GM23338 (cell line): ENCODE measurements around the gene ALDH1A2. TPM values are rescaled to one million over a fixed set of nuclear protein-coding genes. Genes with fewer than 3 reads are reported as not detected.

Source experiments
- ATAC-seq: fragments of 200-7000 bp; cut with Tn5 transposase; 3 replicates; pipeline ENCODE4 v1.9.1; 2020
- DNase-seq: peaks from one replicate; pipeline ENCODE4 v3.0.0-alpha.2; 2015; ENCODE audit warnings: low spot score
- H2AFZ ChIP-seq: fragments of 200-600 bp; sonication (generic); 2 replicates; pipeline ENCODE4 v1.8.0; 2016; ENCODE audit warnings: antibody characterized with exemption, mild to moderate bottlenecking, moderate library complexity
- H3F3A ChIP-seq: fragments of 200-600 bp; sonication (generic); replicated peaks from 2 replicates; pipeline ENCODE4 v1.8.0; 2017; ENCODE audit warnings: antibody characterized with exemption, mixed run types, low read depth
- H3K27ac ChIP-seq: fragments of 200-600 bp; sonication (generic); 2 replicates; pipeline ENCODE4 v1.6.1; 2016; ENCODE audit warnings: low read depth
- H3K27me3 ChIP-seq: fragments of 200-600 bp; sonication (generic); 2 replicates; pipeline ENCODE4 v1.8.0; 2016; ENCODE audit warnings: mild to moderate bottlenecking, mixed run types, moderate library complexity; ENCODE audit not compliant: insufficient read depth
- H3K36me3 ChIP-seq: fragments of 200-600 bp; sonication (generic); 2 replicates; pipeline ENCODE4 v1.8.0; 2016; ENCODE audit warnings: mild to moderate bottlenecking; ENCODE audit not compliant: insufficient read depth
- H3K4me1 ChIP-seq: fragments of 200-600 bp; sonication (generic); 2 replicates; pipeline ENCODE4 v1.8.0; 2016; ENCODE audit warnings: mild to moderate bottlenecking, moderate library complexity; ENCODE audit not compliant: insufficient read depth
- H3K4me2 ChIP-seq: fragments of 200-600 bp; sonication (generic); 2 replicates; pipeline ENCODE4 v1.7.1; 2017; ENCODE audit warnings: mixed run types
- H3K4me3 ChIP-seq: fragments of 200-600 bp; sonication (generic); 2 replicates; pipeline ENCODE4 v1.6.1; 2016; ENCODE audit warnings: mixed run types
- H3K79me2 ChIP-seq: fragments of 200-600 bp; sonication (generic); replicated peaks from 2 replicates; pipeline ENCODE4 v1.8.0; 2017; ENCODE audit warnings: mild to moderate bottlenecking; ENCODE audit not compliant: insufficient read depth
- H3K9me2 ChIP-seq: fragments of 200-600 bp; sonication (generic); 2 replicates; pipeline ENCODE4 v1.8.0; 2017; ENCODE audit not compliant: insufficient read depth
- H4K20me1 ChIP-seq: fragments of 200-600 bp; sonication (generic); replicated peaks from 2 replicates; pipeline ENCODE4 v1.8.0; 2017; ENCODE audit warnings: mild to moderate bottlenecking; ENCODE audit not compliant: insufficient read depth
- H3K27ac Mint-ChIP-seq: 2 replicates; pipeline ENCODE4 v1.8.0; 2020; ENCODE audit warnings: inconsistent platforms, mild to moderate bottlenecking, moderate library complexity, mixed read lengths
- H3K27me3 Mint-ChIP-seq: 3 replicates; pipeline ENCODE4 v1.8.0; 2022; ENCODE audit warnings: low read depth, mild to moderate bottlenecking, moderate library complexity, mixed read lengths, inconsistent platforms; ENCODE audit not compliant: insufficient read depth, poor library complexity
- H3K36me3 Mint-ChIP-seq: 3 replicates; pipeline ENCODE4 v1.8.0; 2021; ENCODE audit warnings: low read depth, mild to moderate bottlenecking, inconsistent platforms, moderate library complexity, mixed read lengths
- H3K4me1 Mint-ChIP-seq: 3 replicates; pipeline ENCODE4 v1.8.0; 2020; ENCODE audit warnings: mild to moderate bottlenecking, inconsistent platforms, mixed read lengths
- H3K4me3 Mint-ChIP-seq: 3 replicates; pipeline ENCODE4 v1.8.0; 2021; ENCODE audit warnings: moderate library complexity, mild to moderate bottlenecking, inconsistent platforms, mixed read lengths
- H3K9me3 Mint-ChIP-seq: 3 replicates; pipeline ENCODE4 v1.8.0; 2020; ENCODE audit warnings: moderate library complexity, mild to moderate bottlenecking, inconsistent platforms, mixed read lengths
- EZH2 ChIP-seq: fragments of 200-600 bp; sonication (generic); IDR thresholded peaks from one replicate; pipeline ENCODE4 v1.8.0; 2017; ENCODE audit warnings: antibody characterized with exemption, mild to moderate bottlenecking, low read depth; ENCODE audit not compliant: unreplicated experiment
- EZH2phosphoT487 ChIP-seq: fragments of 200-600 bp; sonication (generic); IDR thresholded peaks from one replicate; pipeline ENCODE4 v1.8.1; 2018; ENCODE audit warnings: antibody characterized with exemption; ENCODE audit not compliant: unreplicated experiment
- JUNB ChIP-seq: IDR thresholded peaks from one replicate; pipeline ENCODE4 v1.6.1; 2016; ENCODE audit warnings: antibody characterized with exemption; ENCODE audit not compliant: unreplicated experiment
- NANOG ChIP-seq: IDR thresholded peaks from 2 replicates; pipeline ENCODE4 v1.6.1; 2016; ENCODE audit warnings: antibody characterized with exemption, borderline replicate concordance
- POLR2AphosphoS5 ChIP-seq: IDR thresholded peaks from 2 replicates; pipeline ENCODE4 v1.6.1; 2016; ENCODE audit warnings: antibody characterized with exemption, low read depth
- STAT1 ChIP-seq: IDR thresholded peaks from one replicate; pipeline ENCODE4 v1.6.1; 2016; ENCODE audit warnings: antibody characterized with exemption; ENCODE audit not compliant: unreplicated experiment
- ZNF114 ChIP-seq: fragments of 250-450 bp; sonication (Bioruptor Pico); IDR thresholded peaks from 2 replicates; pipeline ENCODE4 v1.5.0; 2020; ENCODE audit warnings: mild to moderate bottlenecking, moderate library complexity
- ZNF331 ChIP-seq: fragments of 250-450 bp; sonication (Bioruptor Pico); IDR thresholded peaks from 2 replicates; pipeline ENCODE4 v1.5.0; 2020; ENCODE audit warnings: low read depth, mild to moderate bottlenecking, moderate library complexity
- polyA plus RNA-seq: library from polyadenylated mRNA; unstranded; fragments of >200 nt; fragmentation: Nextera tagmentation; extraction: Ambion mirVana; gene quantifications from 2 replicates; pipeline ENCODE4 v1.2.1, GENCODE V29; 2016
- total RNA-seq: library from RNA; depleted of rRNA; stranded (reverse); fragments of >200 nt; shearing (Covaris generic); gene quantifications from 2 replicates; pipeline ENCODE4 v1.2.3, GENCODE V29; 2014
- TF ChIP-seq, protein P1 (sequence below): IDR thresholded peaks from one replicate; pipeline ENCODE4 v1.6.1; 2018; ENCODE audit warnings: antibody characterized with exemption; ENCODE audit not compliant: unreplicated experiment
- TF ChIP-seq, protein P2 (sequence below), 2 experiments: fragments of 200-600 bp in 1 of 2; sonication (generic) in 1 of 2; conservative IDR thresholded peaks; 2 replicates each; pipeline versions ENCODE4 v1.5.1 to v1.6.1; 2016 to 2017; ENCODE audit warnings: antibody characterized with exemption in 2 of 2, low read depth in 2 of 2, mild to moderate bottlenecking in 2 of 2, moderate library complexity in 1 of 2
- TF ChIP-seq, protein P3 (sequence below): fragments of 250-450 bp; sonication (Bioruptor Pico); IDR thresholded peaks from 2 replicates; pipeline ENCODE4 v1.5.0; 2020; ENCODE audit warnings: mild to moderate bottlenecking, moderate library complexity

ALDH1A2 gene
- total and polyA plus RNA-seq, 2 experiments from 2014 or later: 0.80 TPM; not detected in 1

DNA sequence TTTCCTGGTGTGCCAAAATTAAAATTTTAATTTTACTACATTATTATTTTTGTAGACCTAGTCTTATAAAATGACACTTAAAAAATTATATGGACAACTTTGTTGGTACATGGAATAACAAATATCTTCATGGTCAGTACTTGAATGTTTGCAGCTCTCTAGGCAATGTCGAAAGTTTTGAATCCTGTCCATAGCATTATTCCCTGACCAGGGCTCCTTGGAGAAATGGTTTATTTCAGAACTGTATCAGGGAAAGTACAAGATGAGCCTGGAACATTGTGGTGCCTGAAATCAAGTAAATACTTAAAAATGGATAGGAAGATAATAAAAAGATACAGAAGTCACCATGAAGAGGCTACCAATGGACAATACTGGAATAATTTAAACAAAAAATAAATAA lies 47.6 kb downstream of the ALDH1A2 start:
- ATAC-seq: no peak
- Histone ChIP-seq H3K27me3 (no peaks in the 10 kb centered on the region), H4K20me1 (no peaks in the 10 kb centered on the region), H3K79me2 (no peaks in the 10 kb centered on the region), H3F3A (no peaks in the 10 kb centered on the region), H3K27ac (no peak overlapping the region), H3K4me3 (no peak overlapping the region), H3K9me2 (no peaks in the 10 kb centered on the region; the same call in 1 of the 2 replicates), H3K4me1 (no peaks in the 10 kb centered on the region), H2AFZ (no peak overlapping the region), H3K4me2 (no peak overlapping the region), H3K36me3 (no peaks in the 10 kb centered on the region)
- TF ChIP-seq, protein P1, sequence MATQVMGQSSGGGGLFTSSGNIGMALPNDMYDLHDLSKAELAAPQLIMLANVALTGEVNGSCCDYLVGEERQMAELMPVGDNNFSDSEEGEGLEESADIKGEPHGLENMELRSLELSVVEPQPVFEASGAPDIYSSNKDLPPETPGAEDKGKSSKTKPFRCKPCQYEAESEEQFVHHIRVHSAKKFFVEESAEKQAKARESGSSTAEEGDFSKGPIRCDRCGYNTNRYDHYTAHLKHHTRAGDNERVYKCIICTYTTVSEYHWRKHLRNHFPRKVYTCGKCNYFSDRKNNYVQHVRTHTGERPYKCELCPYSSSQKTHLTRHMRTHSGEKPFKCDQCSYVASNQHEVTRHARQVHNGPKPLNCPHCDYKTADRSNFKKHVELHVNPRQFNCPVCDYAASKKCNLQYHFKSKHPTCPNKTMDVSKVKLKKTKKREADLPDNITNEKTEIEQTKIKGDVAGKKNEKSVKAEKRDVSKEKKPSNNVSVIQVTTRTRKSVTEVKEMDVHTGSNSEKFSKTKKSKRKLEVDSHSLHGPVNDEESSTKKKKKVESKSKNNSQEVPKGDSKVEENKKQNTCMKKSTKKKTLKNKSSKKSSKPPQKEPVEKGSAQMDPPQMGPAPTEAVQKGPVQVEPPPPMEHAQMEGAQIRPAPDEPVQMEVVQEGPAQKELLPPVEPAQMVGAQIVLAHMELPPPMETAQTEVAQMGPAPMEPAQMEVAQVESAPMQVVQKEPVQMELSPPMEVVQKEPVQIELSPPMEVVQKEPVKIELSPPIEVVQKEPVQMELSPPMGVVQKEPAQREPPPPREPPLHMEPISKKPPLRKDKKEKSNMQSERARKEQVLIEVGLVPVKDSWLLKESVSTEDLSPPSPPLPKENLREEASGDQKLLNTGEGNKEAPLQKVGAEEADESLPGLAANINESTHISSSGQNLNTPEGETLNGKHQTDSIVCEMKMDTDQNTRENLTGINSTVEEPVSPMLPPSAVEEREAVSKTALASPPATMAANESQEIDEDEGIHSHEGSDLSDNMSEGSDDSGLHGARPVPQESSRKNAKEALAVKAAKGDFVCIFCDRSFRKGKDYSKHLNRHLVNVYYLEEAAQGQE: no peak
- no peak for TF ChIP-seq JUNB
- TF ChIP-seq, protein P2, sequence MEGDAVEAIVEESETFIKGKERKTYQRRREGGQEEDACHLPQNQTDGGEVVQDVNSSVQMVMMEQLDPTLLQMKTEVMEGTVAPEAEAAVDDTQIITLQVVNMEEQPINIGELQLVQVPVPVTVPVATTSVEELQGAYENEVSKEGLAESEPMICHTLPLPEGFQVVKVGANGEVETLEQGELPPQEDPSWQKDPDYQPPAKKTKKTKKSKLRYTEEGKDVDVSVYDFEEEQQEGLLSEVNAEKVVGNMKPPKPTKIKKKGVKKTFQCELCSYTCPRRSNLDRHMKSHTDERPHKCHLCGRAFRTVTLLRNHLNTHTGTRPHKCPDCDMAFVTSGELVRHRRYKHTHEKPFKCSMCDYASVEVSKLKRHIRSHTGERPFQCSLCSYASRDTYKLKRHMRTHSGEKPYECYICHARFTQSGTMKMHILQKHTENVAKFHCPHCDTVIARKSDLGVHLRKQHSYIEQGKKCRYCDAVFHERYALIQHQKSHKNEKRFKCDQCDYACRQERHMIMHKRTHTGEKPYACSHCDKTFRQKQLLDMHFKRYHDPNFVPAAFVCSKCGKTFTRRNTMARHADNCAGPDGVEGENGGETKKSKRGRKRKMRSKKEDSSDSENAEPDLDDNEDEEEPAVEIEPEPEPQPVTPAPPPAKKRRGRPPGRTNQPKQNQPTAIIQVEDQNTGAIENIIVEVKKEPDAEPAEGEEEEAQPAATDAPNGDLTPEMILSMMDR (conservative IDR thresholded peaks at IDR 0.05; ENCODE audit: low read depth in 2 of 2): no peak
- no peak for TF ChIP-seq EZH2
- TF ChIP-seq POLR2AphosphoS5: no peak
- no peak for TF ChIP-seq STAT1
- TF ChIP-seq ZNF114 (CRISPR knock-in tag): no peak
- TF ChIP-seq, protein P3, sequence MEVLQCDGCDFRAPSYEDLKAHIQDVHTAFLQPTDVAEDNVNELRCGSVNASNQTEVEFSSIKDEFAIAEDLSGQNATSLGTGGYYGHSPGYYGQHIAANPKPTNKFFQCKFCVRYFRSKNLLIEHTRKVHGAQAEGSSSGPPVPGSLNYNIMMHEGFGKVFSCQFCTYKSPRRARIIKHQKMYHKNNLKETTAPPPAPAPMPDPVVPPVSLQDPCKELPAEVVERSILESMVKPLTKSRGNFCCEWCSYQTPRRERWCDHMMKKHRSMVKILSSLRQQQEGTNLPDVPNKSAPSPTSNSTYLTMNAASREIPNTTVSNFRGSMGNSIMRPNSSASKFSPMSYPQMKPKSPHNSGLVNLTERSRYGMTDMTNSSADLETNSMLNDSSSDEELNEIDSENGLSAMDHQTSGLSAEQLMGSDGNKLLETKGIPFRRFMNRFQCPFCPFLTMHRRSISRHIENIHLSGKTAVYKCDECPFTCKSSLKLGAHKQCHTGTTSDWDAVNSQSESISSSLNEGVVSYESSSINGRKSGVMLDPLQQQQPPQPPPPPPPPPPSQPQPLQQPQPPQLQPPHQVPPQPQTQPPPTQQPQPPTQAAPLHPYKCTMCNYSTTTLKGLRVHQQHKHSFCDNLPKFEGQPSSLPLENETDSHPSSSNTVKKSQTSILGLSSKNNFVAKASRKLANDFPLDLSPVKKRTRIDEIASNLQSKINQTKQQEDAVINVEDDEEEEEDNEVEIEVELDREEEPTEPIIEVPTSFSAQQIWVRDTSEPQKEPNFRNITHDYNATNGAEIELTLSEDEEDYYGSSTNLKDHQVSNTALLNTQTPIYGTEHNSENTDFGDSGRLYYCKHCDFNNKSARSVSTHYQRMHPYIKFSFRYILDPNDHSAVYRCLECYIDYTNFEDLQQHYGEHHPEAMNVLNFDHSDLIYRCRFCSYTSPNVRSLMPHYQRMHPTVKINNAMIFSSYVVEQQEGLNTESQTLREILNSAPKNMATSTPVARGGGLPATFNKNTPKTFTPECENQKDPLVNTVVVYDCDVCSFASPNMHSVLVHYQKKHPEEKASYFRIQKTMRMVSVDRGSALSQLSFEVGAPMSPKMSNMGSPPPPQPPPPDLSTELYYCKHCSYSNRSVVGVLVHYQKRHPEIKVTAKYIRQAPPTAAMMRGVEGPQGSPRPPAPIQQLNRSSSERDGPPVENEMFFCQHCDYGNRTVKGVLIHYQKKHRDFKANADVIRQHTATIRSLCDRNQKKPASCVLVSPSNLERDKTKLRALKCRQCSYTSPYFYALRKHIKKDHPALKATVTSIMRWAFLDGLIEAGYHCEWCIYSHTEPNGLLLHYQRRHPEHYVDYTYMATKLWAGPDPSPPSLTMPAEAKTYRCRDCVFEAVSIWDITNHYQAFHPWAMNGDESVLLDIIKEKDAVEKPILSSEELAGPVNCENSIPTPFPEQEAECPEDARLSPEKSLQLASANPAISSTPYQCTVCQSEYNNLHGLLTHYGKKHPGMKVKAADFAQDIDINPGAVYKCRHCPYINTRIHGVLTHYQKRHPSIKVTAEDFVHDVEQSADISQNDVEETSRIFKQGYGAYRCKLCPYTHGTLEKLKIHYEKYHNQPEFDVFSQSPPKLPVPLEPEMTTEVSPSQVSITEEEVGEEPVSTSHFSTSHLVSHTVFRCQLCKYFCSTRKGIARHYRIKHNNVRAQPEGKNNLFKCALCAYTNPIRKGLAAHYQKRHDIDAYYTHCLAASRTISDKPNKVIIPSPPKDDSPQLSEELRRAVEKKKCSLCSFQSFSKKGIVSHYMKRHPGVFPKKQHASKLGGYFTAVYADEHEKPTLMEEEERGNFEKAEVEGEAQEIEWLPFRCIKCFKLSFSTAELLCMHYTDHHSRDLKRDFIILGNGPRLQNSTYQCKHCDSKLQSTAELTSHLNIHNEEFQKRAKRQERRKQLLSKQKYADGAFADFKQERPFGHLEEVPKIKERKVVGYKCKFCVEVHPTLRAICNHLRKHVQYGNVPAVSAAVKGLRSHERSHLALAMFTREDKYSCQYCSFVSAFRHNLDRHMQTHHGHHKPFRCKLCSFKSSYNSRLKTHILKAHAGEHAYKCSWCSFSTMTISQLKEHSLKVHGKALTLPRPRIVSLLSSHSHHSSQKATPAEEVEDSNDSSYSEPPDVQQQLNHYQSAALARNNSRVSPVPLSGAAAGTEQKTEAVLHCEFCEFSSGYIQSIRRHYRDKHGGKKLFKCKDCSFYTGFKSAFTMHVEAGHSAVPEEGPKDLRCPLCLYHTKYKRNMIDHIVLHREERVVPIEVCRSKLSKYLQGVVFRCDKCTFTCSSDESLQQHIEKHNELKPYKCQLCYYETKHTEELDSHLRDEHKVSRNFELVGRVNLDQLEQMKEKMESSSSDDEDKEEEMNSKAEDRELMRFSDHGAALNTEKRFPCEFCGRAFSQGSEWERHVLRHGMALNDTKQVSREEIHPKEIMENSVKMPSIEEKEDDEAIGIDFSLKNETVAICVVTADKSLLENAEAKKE (CRISPR knock-in tag): no peak
- no peak for TF ChIP-seq ZNF331 (CRISPR knock-in tag)
- TF ChIP-seq NANOG: no peak
- TF ChIP-seq EZH2phosphoT487: no peak
- Mint-ChIP-seq H3K4me1 (no peaks in the 10 kb centered on the region), H3K27ac (no peak overlapping the region), H3K36me3 (no peaks in the 10 kb centered on the region), H3K4me3 (no peak overlapping the region), H3K9me3 (no peaks in the 10 kb centered on the region), H3K27me3 (no peaks in the 10 kb centered on the region)
- DNase-seq: no peak
